ENCODE data around the gene SIGLEC1. TPM values are rescaled to one million over a fixed set of nuclear protein-coding genes. Genes with fewer than 3 reads are reported as not detected.

SIGLEC1 gene
- total RNA-seq, 1 experiment from 2014 or later: not detected

- H3K4me3 ChIP-seq (ENCODE audit: low read depth, low read length, poor library complexity, severe bottlenecking): no peak within 1 kb of the TSS
- no peaks in the 10 kb centered on the region for H3K27me3 ChIP-seq (replicated peaks; ENCODE audit: insufficient read depth, low read depth, low read length, poor library complexity)
- TF ChIP-seq CTCF (conservative IDR thresholded peaks at IDR 0.05; ENCODE audit: low read depth, low read length) (no peak), EZH2 (IDR thresholded peaks at IDR 0.05; ENCODE audit: borderline replicate concordance, low read depth, low read length, poor library complexity, severe bottlenecking) (no peak)
- intact Hi-C loops (cut with micrococcal nuclease; ENCODE audit: unreplicated experiment): no loop called here
- ChIA-PET POLR2A (ENCODE audit: low non-redundant PET) (no interaction called here), CTCF (interaction anchor here (0.5 kb wide), 1 partner anchor 10 kb away, joined by 3 read pairs; no protein-coding TSS in a partner anchor)
- no peak for DNase-seq (ENCODE audit: low spot score)
- H3K36me3 ChIP-seq (ENCODE audit: insufficient read depth, low read length, poor library complexity, severe bottlenecking): no peaks in the 10 kb centered on the region
- no peak within 1 kb of the TSS for H3K27ac ChIP-seq (ENCODE audit: low read depth, low read length, poor library complexity, severe bottlenecking)
- peaks cover 3% of the 10 kb centered on the region for H3K4me1 ChIP-seq (ENCODE audit: insufficient read depth, low read length, poor library complexity, severe bottlenecking)
- no peaks in the 10 kb centered on the region for H3K9me3 ChIP-seq (ENCODE audit: low read depth, low read length, poor library complexity, severe bottlenecking)
- BruUV-seq (replicated peaks): no TSS peak
These were observed 20.1 kb upstream of the SIGLEC1 start, which contains the start of gene HSPA12B for GRCh38 chr20:3732327-3733118. Gene HSPA12B, plus strand, starts transcription at chr20:3732685. Its CDS starts 5,990 bp downstream, at chr20:3738675.

GRCh38 chr20:3731944-3732326 lies 19.5 kb upstream of the SIGLEC1 start:
- no TSS peak for BruUV-seq (replicated peaks)
- H3K4me1 ChIP-seq (ENCODE audit: insufficient read depth, low read length, poor library complexity, severe bottlenecking): peaks cover 9% of the 10 kb centered on the region
- H3K36me3 ChIP-seq (ENCODE audit: insufficient read depth, low read length, poor library complexity, severe bottlenecking): no peaks in the 10 kb centered on the region
- H3K4me3 ChIP-seq (ENCODE audit: low read depth, low read length, poor library complexity, severe bottlenecking): no peak overlapping the region
- no peaks in the 10 kb centered on the region for H3K27me3 ChIP-seq (replicated peaks; ENCODE audit: insufficient read depth, low read depth, low read length, poor library complexity)
- ChIA-PET POLR2A (ENCODE audit: low non-redundant PET) (no interaction called here), CTCF (interaction anchor here (0.7 kb wide), 1 partner anchor 28 kb away, joined by 4 read pairs; no protein-coding TSS in a partner anchor)
- H3K27ac ChIP-seq (ENCODE audit: low read depth, low read length, poor library complexity, severe bottlenecking): no peak overlapping the region
- no peaks in the 10 kb centered on the region for H3K9me3 ChIP-seq (ENCODE audit: low read depth, low read length, poor library complexity, severe bottlenecking)
- TF ChIP-seq CTCF (conservative IDR thresholded peaks at IDR 0.05; ENCODE audit: low read depth, low read length) (no peak), EZH2 (IDR thresholded peaks at IDR 0.05; ENCODE audit: borderline replicate concordance, low read depth, low read length, poor library complexity, severe bottlenecking) (no peak)
- no peak for DNase-seq (ENCODE audit: low spot score)
- intact Hi-C loops (cut with micrococcal nuclease; ENCODE audit: unreplicated experiment): no loop called here

- intact Hi-C loops (cut with micrococcal nuclease; ENCODE audit: unreplicated experiment): no loop called here
- no peak for TF ChIP-seq CTCF (conservative IDR thresholded peaks at IDR 0.05; ENCODE audit: low read depth, low read length)
- no peak for TF ChIP-seq EZH2 (IDR thresholded peaks at IDR 0.05; ENCODE audit: borderline replicate concordance, low read depth, low read length, poor library complexity, severe bottlenecking)
- H3K9me3 ChIP-seq (ENCODE audit: low read depth, low read length, poor library complexity, severe bottlenecking): no peaks in the 10 kb centered on the region
- no peak overlapping the region for H3K27ac ChIP-seq (ENCODE audit: low read depth, low read length, poor library complexity, severe bottlenecking)
- peaks cover 9% of the 10 kb centered on the region for H3K4me1 ChIP-seq (ENCODE audit: insufficient read depth, low read length, poor library complexity, severe bottlenecking)
- H3K4me3 ChIP-seq (ENCODE audit: low read depth, low read length, poor library complexity, severe bottlenecking): no peak overlapping the region
- DNase-seq (ENCODE audit: low spot score): no peak
- H3K36me3 ChIP-seq (ENCODE audit: insufficient read depth, low read length, poor library complexity, severe bottlenecking): no peaks in the 10 kb centered on the region
- no peaks in the 10 kb centered on the region for H3K27me3 ChIP-seq (replicated peaks; ENCODE audit: insufficient read depth, low read depth, low read length, poor library complexity)
- no TSS peak for BruUV-seq (replicated peaks)
- CTCF ChIA-PET: interaction anchor here (0.7 kb wide), 1 partner anchor 29 kb away, joined by 4 read pairs; no protein-coding TSS in a partner anchor
- POLR2A ChIA-PET (ENCODE audit: low non-redundant PET): no interaction called here
These were observed 18.6 kb upstream of the SIGLEC1 start for GRCh38 chr20:3730803-3731672.
